HepG2 (cell line): ENCODE measurements around the gene TLCD3A. TPM values are rescaled to one million over a fixed set of nuclear protein-coding genes. Genes with fewer than 3 reads are reported as not detected.

Experiments used
- DRAP1 ChIP-seq: IDR thresholded peaks from 2 replicates; pipeline ENCODE4 v1.6.1; 2016; ENCODE audit warnings: missing genetic modification reagents, missing compliant biosample characterization
- GMEB2 ChIP-seq: IDR thresholded peaks from 2 replicates; pipeline ENCODE4 v1.6.1; 2016; ENCODE audit warnings: missing biosample characterization, missing genetic modification reagents, low read depth
- PRDM4 ChIP-seq: sonication (generic); formaldehyde crosslinking; IDR thresholded peaks from 2 replicates; pipeline ENCODE4 v1.9.0; 2021; ENCODE audit warnings: missing genetic modification reagents, borderline replicate concordance
- SKI ChIP-seq: fragments of 450-650 bp; IDR thresholded peaks from one replicate; pipeline ENCODE4 v1.6.1; 2018; ENCODE audit warnings: mild to moderate bottlenecking; ENCODE audit not compliant: partially characterized antibody
- TRAFD1 ChIP-seq: sonication (generic); formaldehyde crosslinking; IDR thresholded peaks from 2 replicates; pipeline ENCODE4 v1.5.1; 2020; ENCODE audit warnings: missing genetic modification reagents, mild to moderate bottlenecking, borderline replicate concordance
- UBTF ChIP-seq: sonication (generic); formaldehyde crosslinking; IDR thresholded peaks from 2 replicates; pipeline ENCODE4 v1.4.0; 2020; ENCODE audit warnings: mild to moderate bottlenecking, missing genetic modification reagents
- ZBTB20 ChIP-seq: sonication (generic); formaldehyde crosslinking; IDR thresholded peaks from 2 replicates; pipeline ENCODE4 v1.8.1; 2023; ENCODE audit warnings: missing genetic modification reagents, low read depth, mild to moderate bottlenecking, borderline replicate concordance
- ZNF142 ChIP-seq: sonication (generic); formaldehyde crosslinking; IDR thresholded peaks from 2 replicates; pipeline ENCODE4 v1.4.0; 2020; ENCODE audit warnings: missing genetic modification reagents
- ZNF382 ChIP-seq: sonication (generic); formaldehyde crosslinking; IDR thresholded peaks from 2 replicates; pipeline ENCODE4 v1.5.0; 2020; ENCODE audit warnings: missing genetic modification reagents, mild to moderate bottlenecking, borderline replicate concordance
- ZNF740 ChIP-seq: sonication (generic); formaldehyde crosslinking; IDR thresholded peaks from 2 replicates; pipeline ENCODE4 v1.4.0; 2020; ENCODE audit warnings: missing genetic modification reagents
- polyA plus RNA-seq, 8 experiments: library from polyadenylated mRNA; depleted of rRNA in 3 of 8; stranded (reverse) in 7 of 8; unstranded in 1 of 8; fragments of >200 nt; fragmentation: Illumina TruSeq in 4 of 8; extraction: Trizol in 4 of 8; gene quantifications; 2 replicates each; pipeline versions ENCODE4 v1.2.1 to v1.2.3, GENCODE V29; 2011 to 2016; ENCODE audit warnings: low read depth in 4 of 8, missing spikeins in 1 of 8, mixed read lengths in 1 of 8; ENCODE audit not compliant: insufficient read depth in 1 of 8
- total RNA-seq, 5 experiments: library from RNA; depleted of rRNA; stranded (reverse); fragments of >200 nt; fragmentation: Illumina TruSeq; extraction: Trizol; gene quantifications; 2 replicates each; pipeline ENCODE4 v1.2.3, GENCODE V29; 2016; ENCODE audit warnings: low read depth in 1 of 5

Gene TLCD3A
- total and polyA plus RNA-seq, 2 of the 13 experiments (the other 11 are each of a cell fraction or from before 2014, with no cell fraction given) = 25.2 to 46.6 TPM

- TF ChIP-seq UBTF (CRISPR knock-in tag) (peak; percentile 62), ZNF382 (CRISPR knock-in tag) (no peak), ZBTB20 (no peak), SKI (no peak), GMEB2 (CRISPR knock-in tag) (no peak), TRAFD1 (CRISPR knock-in tag) (no peak), ZNF142 (CRISPR knock-in tag) (no peak), PRDM4 (CRISPR knock-in tag) (no peak), ZNF740 (no peak), DRAP1 (CRISPR knock-in tag) (0 out of 2 replicates have a peak, but pooled peaks have one; percentile 24)
These were observed 715 bp downstream of the TLCD3A start (continued) for GRCh38 chr17:732902-733720.
